Measurements from ENCODE around the gene ACER2. TPM values are rescaled to one million over a fixed set of nuclear protein-coding genes. Genes with fewer than 3 reads are reported as not detected.

The ACER2 gene
- total and polyA plus RNA-seq, 8 donors = 2.7 to 8.1 (median 3.1) TPM

- H3K27me3 ChIP-seq = no peaks in the 10 kb centered on the region
- ATAC-seq = no peak
- H3K36me3 ChIP-seq = no peaks in the 10 kb centered on the region
- no peak for TF ChIP-seq CTCF (IDR thresholded peaks at IDR 0.05)
- intact Hi-C loops (cut with DNase I) = no loop called here
- DNase-seq = no peak
- no peak overlapping the region for H3K27ac ChIP-seq
- H3K4me3 ChIP-seq = no peak overlapping the region
- H3K9me3 ChIP-seq = no peaks in the 10 kb centered on the region
- H3K4me1 ChIP-seq = no peaks in the 10 kb centered on the region
Measured at GRCh38 chr9:19484699-19485098, 75.9 kb downstream of the ACER2 start.

- no peaks in the 10 kb centered on the region for H3K36me3 ChIP-seq
- TF ChIP-seq CTCF (IDR thresholded peaks at IDR 0.05) = no peak
- H3K9me3 ChIP-seq = no peaks in the 10 kb centered on the region
- no peaks in the 10 kb centered on the region for H3K4me1 ChIP-seq
- no peak overlapping the region for H3K27ac ChIP-seq
- DNase-seq (no peak), ATAC-seq (no peak)
- no peak overlapping the region for H3K4me3 ChIP-seq
- H3K27me3 ChIP-seq = no peaks in the 10 kb centered on the region
- intact Hi-C loops (cut with DNase I) = no loop called here
Measured at GRCh38 chr9:19485193-19485592, 76.4 kb downstream of the ACER2 start.

- no peak for ATAC-seq
- H3K27me3 ChIP-seq = no peaks in the 10 kb centered on the region
- no peaks in the 10 kb centered on the region for H3K36me3 ChIP-seq
- H3K4me1 ChIP-seq = no peaks in the 10 kb centered on the region
- intact Hi-C loops (cut with DNase I) = no loop called here
- no peak overlapping the region for H3K4me3 ChIP-seq
- no peak for DNase-seq
- no peaks in the 10 kb centered on the region for H3K9me3 ChIP-seq
- TF ChIP-seq CTCF (IDR thresholded peaks at IDR 0.05) = no peak
- H3K27ac ChIP-seq = no peak overlapping the region
Measured at GRCh38 chr9:19486803-19487202, 78.0 kb downstream of the ACER2 start.

GRCh38 chr9:19488721-19489120 lies 79.9 kb downstream of the ACER2 start:
- Histone ChIP-seq H3K4me1 (peaks cover 2 to 9% of the 10 kb centered on the region in 2 donors), H3K27ac (no peak overlapping the region), H3K4me3 (no peak overlapping the region), H3K36me3 (no peaks in the 10 kb centered on the region), H3K27me3 (peaks cover 0 to 6% of the 10 kb centered on the region in 2 donors), H3K9me3 (no peaks in the 10 kb centered on the region)
- intact Hi-C loops (cut with DNase I) = no loop called here
- TF ChIP-seq CTCF (IDR thresholded peaks at IDR 0.05) = no peak
- ATAC-seq (no peak), DNase-seq (no peak)

- intact Hi-C loops (cut with DNase I) = no loop called here
- Histone ChIP-seq H3K27me3 (peaks cover 0 to 6% of the 10 kb centered on the region in 2 donors), H3K4me3 (no peak overlapping the region), H3K9me3 (no peaks in the 10 kb centered on the region), H3K27ac (no peak overlapping the region), H3K36me3 (no peaks in the 10 kb centered on the region), H3K4me1 (peaks cover 2 to 13% of the 10 kb centered on the region in 2 donors)
- no peak for ATAC-seq
- no peak for DNase-seq
- TF ChIP-seq CTCF (IDR thresholded peaks at IDR 0.05) = no peak
Measured at GRCh38 chr9:19490269-19490668, 81.5 kb downstream of the ACER2 start.

Measured in left lung (tissue), 10 donors.